ENCODE data around the gene L1TD1. TPM values are rescaled to one million over a fixed set of nuclear protein-coding genes. Genes with fewer than 3 reads are reported as not detected.
"Not testable (repeated sequence)": the region's sequence is repeated elsewhere in the genome, so short reads cannot be mapped to it uniquely, and the experiment has no call there.

L1TD1 gene
- total RNA-seq, 1 donor from 2014 or later: 0.59 TPM

DNA sequence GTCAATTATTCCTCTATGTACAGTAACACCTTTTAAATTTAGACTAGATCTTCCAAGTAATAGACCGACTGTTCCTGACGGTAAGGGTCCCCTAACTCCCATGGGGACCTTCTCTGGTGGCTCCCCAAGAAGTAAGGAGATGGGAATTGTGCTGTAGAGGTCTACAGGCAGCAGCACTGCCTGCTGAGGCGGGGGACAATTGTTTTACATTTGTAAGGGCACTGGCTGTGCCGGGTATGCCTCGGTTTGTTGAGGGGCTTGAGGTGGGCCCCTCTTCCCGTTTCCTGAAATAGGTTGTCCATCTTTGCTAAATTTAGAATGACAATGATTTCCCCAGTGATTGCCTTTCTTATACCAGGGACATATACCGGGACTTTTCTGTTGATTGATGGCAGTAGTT, 13.1 kb upstream of the L1TD1 start:
- H3K27ac ChIP-seq: no peak overlapping the region
- intact Hi-C loops (cut with DNase I): no loop called here
- no peak for ATAC-seq
- H3K4me3 ChIP-seq: no peak overlapping the region
- TF ChIP-seq, protein P1, sequence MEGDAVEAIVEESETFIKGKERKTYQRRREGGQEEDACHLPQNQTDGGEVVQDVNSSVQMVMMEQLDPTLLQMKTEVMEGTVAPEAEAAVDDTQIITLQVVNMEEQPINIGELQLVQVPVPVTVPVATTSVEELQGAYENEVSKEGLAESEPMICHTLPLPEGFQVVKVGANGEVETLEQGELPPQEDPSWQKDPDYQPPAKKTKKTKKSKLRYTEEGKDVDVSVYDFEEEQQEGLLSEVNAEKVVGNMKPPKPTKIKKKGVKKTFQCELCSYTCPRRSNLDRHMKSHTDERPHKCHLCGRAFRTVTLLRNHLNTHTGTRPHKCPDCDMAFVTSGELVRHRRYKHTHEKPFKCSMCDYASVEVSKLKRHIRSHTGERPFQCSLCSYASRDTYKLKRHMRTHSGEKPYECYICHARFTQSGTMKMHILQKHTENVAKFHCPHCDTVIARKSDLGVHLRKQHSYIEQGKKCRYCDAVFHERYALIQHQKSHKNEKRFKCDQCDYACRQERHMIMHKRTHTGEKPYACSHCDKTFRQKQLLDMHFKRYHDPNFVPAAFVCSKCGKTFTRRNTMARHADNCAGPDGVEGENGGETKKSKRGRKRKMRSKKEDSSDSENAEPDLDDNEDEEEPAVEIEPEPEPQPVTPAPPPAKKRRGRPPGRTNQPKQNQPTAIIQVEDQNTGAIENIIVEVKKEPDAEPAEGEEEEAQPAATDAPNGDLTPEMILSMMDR (IDR thresholded peaks at IDR 0.05): no peak
- no peaks in the 10 kb centered on the region for H3K27me3 ChIP-seq (ENCODE audit: low read depth)
- H3K4me1 ChIP-seq: no peaks in the 10 kb centered on the region
- no peak for DNase-seq
- no peaks in the 10 kb centered on the region for H3K36me3 ChIP-seq
- H3K9me3 ChIP-seq: no peaks in the 10 kb centered on the region

- intact Hi-C loops (cut with DNase I); DNase-seq; H3K9me3 ChIP-seq; H3K36me3 ChIP-seq; ATAC-seq; H3K4me3 ChIP-seq; H3K4me1 ChIP-seq; H3K27me3 ChIP-seq (ENCODE audit: low read depth); H3K27ac ChIP-seq: not testable (repeated sequence)
These were observed 12.5 kb upstream of the L1TD1 start for GRCh38 chr1:62182157-62182556.

DNA sequence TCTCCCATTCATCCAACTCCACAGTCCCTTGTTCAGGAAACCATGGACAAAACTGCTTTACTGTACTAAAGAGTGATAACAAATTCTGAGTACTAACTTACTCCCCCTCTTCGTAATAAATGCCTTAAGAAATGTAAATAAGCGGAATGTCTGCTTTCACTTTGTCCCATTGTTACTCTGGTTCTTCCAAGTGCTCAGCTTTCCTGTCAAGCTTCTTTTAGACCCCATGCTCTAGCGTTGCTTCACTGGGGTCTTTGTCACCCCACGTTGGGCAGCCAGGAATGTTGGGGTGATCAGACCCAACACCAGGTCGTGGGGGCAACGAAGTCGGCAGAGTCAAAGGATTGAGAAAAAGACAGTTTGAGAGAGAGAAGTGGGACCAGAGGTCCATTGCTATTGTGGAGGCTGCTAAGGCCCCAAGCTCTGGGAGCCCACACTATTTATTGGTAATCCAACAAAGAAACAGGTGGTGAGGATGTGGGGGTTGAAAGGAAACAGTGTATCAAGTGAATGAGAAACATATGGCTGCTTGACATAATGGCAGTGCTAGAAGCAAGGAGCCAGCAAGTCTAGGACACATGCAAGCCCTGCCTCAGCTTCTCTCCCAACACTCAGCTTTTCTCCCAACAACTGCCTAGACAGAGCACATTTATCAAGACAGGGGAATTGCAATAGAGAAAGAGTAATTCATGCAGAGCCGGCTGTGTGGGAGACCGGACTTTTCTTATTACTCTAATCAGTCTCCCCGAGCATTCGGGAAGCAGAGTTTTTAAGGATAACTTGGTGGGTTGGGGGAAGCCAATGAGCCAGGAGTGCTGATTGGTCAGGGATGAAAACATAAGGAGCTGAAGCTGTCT, 11.3 kb upstream of the L1TD1 start:
- H3K27me3 ChIP-seq (ENCODE audit: low read depth); H3K4me3 ChIP-seq; DNase-seq; H3K27ac ChIP-seq; H3K36me3 ChIP-seq; H3K4me1 ChIP-seq; H3K9me3 ChIP-seq; ATAC-seq; intact Hi-C loops (cut with DNase I): not testable (repeated sequence)

DNA sequence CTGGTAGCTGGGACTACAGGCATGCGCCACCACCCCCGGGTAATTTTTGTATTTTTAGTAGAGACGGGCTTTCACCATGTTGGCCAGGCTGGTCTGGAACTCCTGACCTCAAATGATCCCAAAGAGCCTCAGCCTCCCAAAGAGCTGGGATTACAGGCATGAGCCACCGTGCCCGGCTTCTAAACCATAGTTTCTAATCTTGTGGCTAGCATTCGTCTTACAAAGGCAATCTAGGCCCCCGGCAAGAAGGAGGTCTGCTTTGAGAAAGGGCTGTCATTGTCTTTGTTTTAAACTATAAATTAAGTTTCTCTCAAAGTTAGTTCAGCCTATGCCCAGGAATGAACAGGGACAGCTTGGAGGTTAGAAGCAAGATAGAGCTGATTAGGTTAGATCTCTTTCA, 10.3 kb upstream of the L1TD1 start:
- intact Hi-C loops (cut with DNase I): no loop called here
- no peak for DNase-seq
- TF ChIP-seq, protein P1 (IDR thresholded peaks at IDR 0.05): no peak

DNA sequence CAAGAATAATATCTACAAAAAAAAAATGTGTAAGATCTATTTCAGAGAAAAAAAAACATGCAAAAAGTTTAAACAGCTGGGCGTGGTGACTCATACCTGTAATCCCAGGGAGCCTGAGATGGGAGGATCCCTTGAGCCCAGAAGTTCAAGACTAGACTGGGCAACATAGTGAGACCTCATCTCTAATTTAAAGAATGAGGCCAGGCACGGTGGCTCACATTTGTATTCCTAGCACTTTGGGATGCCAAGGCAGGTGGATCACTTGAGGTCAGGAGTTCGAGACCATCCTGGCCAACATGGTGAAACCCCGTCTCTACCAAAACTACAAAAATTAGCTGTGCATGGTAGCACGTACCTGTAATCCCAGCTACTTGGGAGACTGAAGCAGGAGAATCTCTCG, 9.4 kb upstream of the L1TD1 start:
- H3K27me3 ChIP-seq (ENCODE audit: low read depth); ATAC-seq; H3K4me3 ChIP-seq; H3K36me3 ChIP-seq; H3K9me3 ChIP-seq; DNase-seq; H3K4me1 ChIP-seq; intact Hi-C loops (cut with DNase I); H3K27ac ChIP-seq: not testable (repeated sequence)

More for the DNA sequence above, 10.3 kb upstream of the L1TD1 start:
- no peak for ATAC-seq
- no peak overlapping the region for H3K27ac ChIP-seq
- H3K36me3 ChIP-seq: no peaks in the 10 kb centered on the region
- no peaks in the 10 kb centered on the region for H3K4me1 ChIP-seq
- H3K4me3 ChIP-seq: no peak overlapping the region
- no peaks in the 10 kb centered on the region for H3K27me3 ChIP-seq (ENCODE audit: low read depth)
- no peaks in the 10 kb centered on the region for H3K9me3 ChIP-seq

DNA sequence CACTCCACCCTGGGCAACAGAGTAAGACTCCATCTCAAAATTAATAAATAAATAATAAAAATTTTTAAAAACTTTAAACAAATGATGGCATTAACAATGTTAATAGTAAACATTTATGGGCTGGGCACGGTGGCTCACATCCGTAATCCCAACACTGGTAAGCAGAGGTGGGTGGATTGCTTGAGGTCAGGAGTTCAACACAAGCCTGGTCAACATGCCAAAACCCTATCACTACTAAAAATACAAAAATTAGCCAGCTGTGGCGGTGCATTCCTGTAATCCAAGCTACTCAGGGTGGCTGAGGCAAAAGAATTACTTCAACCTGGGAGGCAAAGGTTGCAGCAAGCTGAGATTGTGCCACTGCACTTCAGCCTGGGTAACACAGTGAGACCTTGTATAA, 9.0 kb upstream of the L1TD1 start:
- no peak overlapping the region for H3K27ac ChIP-seq
- ATAC-seq: no peak

DNA sequence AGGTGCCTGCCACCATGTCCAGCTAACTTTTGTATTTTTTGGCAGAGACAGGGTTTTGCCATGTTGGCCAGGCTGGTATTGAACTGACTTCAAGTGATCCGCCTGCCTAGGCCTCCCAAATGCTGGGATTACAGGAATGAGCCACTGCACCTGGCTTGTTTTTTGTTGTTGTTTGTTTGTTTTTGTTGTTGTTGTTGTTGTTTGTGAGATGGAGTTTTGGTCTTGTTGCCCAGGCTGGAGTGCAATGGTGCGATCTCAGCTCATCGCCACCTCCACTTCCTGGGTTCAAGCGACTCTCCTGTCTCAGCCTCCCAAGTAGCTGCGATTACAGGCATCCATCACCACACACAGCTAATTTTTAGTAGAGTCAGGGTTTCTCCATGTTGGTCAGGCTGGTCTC, 7.1 kb upstream of the L1TD1 start:
- TF ChIP-seq, protein P1 (IDR thresholded peaks at IDR 0.05): no peak
- Histone ChIP-seq H3K27me3 (ENCODE audit: low read depth) (no peaks in the 10 kb centered on the region), H3K36me3 (no peaks in the 10 kb centered on the region), H3K27ac (no peak overlapping the region), H3K9me3 (no peaks in the 10 kb centered on the region), H3K4me1 (no peaks in the 10 kb centered on the region), H3K4me3 (no peak overlapping the region)
- DNase-seq: no peak
- ATAC-seq: no peak
- intact Hi-C loops (cut with DNase I): no loop called here

More for the DNA sequence above, 9.0 kb upstream of the L1TD1 start:
- no peaks in the 10 kb centered on the region for H3K27me3 ChIP-seq (ENCODE audit: low read depth)
- TF ChIP-seq, protein P1 (IDR thresholded peaks at IDR 0.05): no peak
- no peaks in the 10 kb centered on the region for H3K4me1 ChIP-seq
- intact Hi-C loops (cut with DNase I): no loop called here
- no peaks in the 10 kb centered on the region for H3K9me3 ChIP-seq
- no peaks in the 10 kb centered on the region for H3K36me3 ChIP-seq
- no peak for DNase-seq
- no peak overlapping the region for H3K4me3 ChIP-seq
